ENCODE measurements around the gene BRS3.

GRCh38 chrX:136468391-136469103 lies 19.2 kb upstream of the BRS3 start:
- TF ChIP-seq SP1 (IDR thresholded peaks at IDR 0.05) = no peak
- TF ChIP-seq SUZ12 (IDR thresholded peaks at IDR 0.05) = no peak

Measured in HEK293T (cell line).